Uterus (tissue), 4 donors: Measurements from ENCODE around the gene RNU5B-1. TPM values are rescaled to one million over a fixed set of nuclear protein-coding genes. Genes with fewer than 3 reads are reported as not detected.

Source experiments
- DNase-seq, 2 donors: peaks; one replicate each; pipeline ENCODE4 v3.0.0-alpha.2; 2019 to 2020
- H3K27ac ChIP-seq, 2 donors: fragments of 200-600 bp; sonication (generic); 1 replicate in 1 of 2; 2 replicates in 1 of 2; pipeline ENCODE4 v1.5.1; 2016 to 2018
- H3K27me3 ChIP-seq, 2 donors: fragments of 200-600 bp; sonication (generic); one replicate each; pipeline ENCODE4 v1.5.1; 2018 to 2019; ENCODE audit warnings: control low read depth in 1 of 2
- H3K36me3 ChIP-seq, 2 donors: fragments of 200-600 bp; sonication (generic); one replicate each; pipeline ENCODE4 v1.5.1; 2019; ENCODE audit warnings: control low read depth in 1 of 2
- H3K4me1 ChIP-seq, 2 donors: fragments of 200-600 bp; sonication (generic); one replicate each; pipeline ENCODE4 v1.5.1; 2018 to 2019; ENCODE audit warnings: control low read depth in 1 of 2
- H3K4me3 ChIP-seq, 2 donors: fragments of 200-600 bp; sonication (generic); 1 replicate in 1 of 2; 2 replicates in 1 of 2; pipeline ENCODE4 v1.5.1; 2018 to 2019; ENCODE audit warnings: mild to moderate bottlenecking in 1 of 2
- H3K9me3 ChIP-seq, 2 donors: fragments of 200-600 bp; sonication (generic); one replicate each; pipeline ENCODE4 v1.5.1; 2019; ENCODE audit warnings: control low read depth in 1 of 2
- CTCF ChIP-seq, 4 experiments: fragments of 200-600 bp in 2 of 4; fragments of 450-650 bp in 2 of 4; sonication (generic) in 2 of 4; IDR thresholded peaks; one replicate each; pipeline ENCODE4 v1.5.1; 2016 to 2019; ENCODE audit warnings: antibody characterized with exemption in 4 of 4, mild to moderate bottlenecking in 2 of 4, moderate library complexity in 1 of 4
- POLR2A ChIP-seq, 2 donors: fragments of 450-650 bp; IDR thresholded peaks; one replicate each; pipeline ENCODE4 v1.6.1; 2016; ENCODE audit warnings: antibody characterized with exemption in 2 of 2, mild to moderate bottlenecking in 1 of 2, moderate library complexity in 1 of 2
- intact Hi-C: fragments of 100-400 bp; cut with DNase I; formaldehyde crosslinking; loops from one replicate; pipeline ENCODE4 v1.15.1; 2023; ENCODE audit warnings: low total_unique reads
- total RNA-seq, 4 donors: library from RNA; depleted of rRNA in 3 of 4; stranded (reverse); fragments of >200 nt in 3 of 4; gene quantifications; one replicate each; pipeline versions ENCODE4 v1.1.0 to v1.2.4, GENCODE V29; 2014 to 2023
- donor health status: DM: yes; HTN: yes; CAD: no.

The RNU5B-1 gene
- total RNA-seq, 4 donors from 2014 or later: 34.0 TPM; not detected in 3

- TF ChIP-seq CTCF (IDR thresholded peaks at IDR 0.05) (no peak), POLR2A (IDR thresholded peaks at IDR 0.05) (no peak)
- Histone ChIP-seq H3K36me3 (no peaks in the 10 kb centered on the region), H3K9me3 (no peaks in the 10 kb centered on the region), H3K4me3 (no peak overlapping the region), H3K27me3 (no peaks in the 10 kb centered on the region), H3K27ac (no peak overlapping the region), H3K4me1 (no peaks in the 10 kb centered on the region)
- intact Hi-C loops: no loop called here
- DNase-seq: no peak
Observed at GRCh38 chr15:65327651-65328393, 23.3 kb downstream of the RNU5B-1 start.

GRCh38 chr15:65328506-65329287 lies 24.2 kb downstream of the RNU5B-1 start:
- no peak overlapping the region for H3K27ac ChIP-seq
- no peaks in the 10 kb centered on the region for H3K9me3 ChIP-seq
- no peak for TF ChIP-seq POLR2A (IDR thresholded peaks at IDR 0.05)
- no peak for TF ChIP-seq CTCF (IDR thresholded peaks at IDR 0.05)
- H3K36me3 ChIP-seq: no peaks in the 10 kb centered on the region
- no peak for DNase-seq
- intact Hi-C loops: no loop called here
- H3K4me1 ChIP-seq: no peaks in the 10 kb centered on the region
- H3K27me3 ChIP-seq: no peaks in the 10 kb centered on the region
- H3K4me3 ChIP-seq: no peak overlapping the region

- no peak for TF ChIP-seq CTCF (IDR thresholded peaks at IDR 0.05)
- no peak for TF ChIP-seq POLR2A (IDR thresholded peaks at IDR 0.05)
- H3K27me3 ChIP-seq: no peaks in the 10 kb centered on the region
- no peaks in the 10 kb centered on the region for H3K9me3 ChIP-seq
- intact Hi-C loops: no loop called here
- DNase-seq: no peak
- no peak overlapping the region for H3K4me3 ChIP-seq
- no peaks in the 10 kb centered on the region for H3K36me3 ChIP-seq
- H3K27ac ChIP-seq: no peak overlapping the region
- H3K4me1 ChIP-seq: no peaks in the 10 kb centered on the region
Observed at GRCh38 chr15:65329288-65329983, 25.0 kb downstream of the RNU5B-1 start.

GRCh38 chr15:65329984-65330735 lies 25.7 kb downstream of the RNU5B-1 start:
- Histone ChIP-seq H3K9me3 (no peaks in the 10 kb centered on the region), H3K27ac (no peak overlapping the region), H3K36me3 (no peaks in the 10 kb centered on the region), H3K4me1 (no peaks in the 10 kb centered on the region), H3K27me3 (no peaks in the 10 kb centered on the region), H3K4me3 (no peak overlapping the region)
- intact Hi-C loops: no loop called here
- no peak for DNase-seq
- no peak for TF ChIP-seq POLR2A (IDR thresholded peaks at IDR 0.05)
- no peak for TF ChIP-seq CTCF (IDR thresholded peaks at IDR 0.05)
